ENCODE measurements around the gene PIEZO2.

PIEZO2 gene

DNA sequence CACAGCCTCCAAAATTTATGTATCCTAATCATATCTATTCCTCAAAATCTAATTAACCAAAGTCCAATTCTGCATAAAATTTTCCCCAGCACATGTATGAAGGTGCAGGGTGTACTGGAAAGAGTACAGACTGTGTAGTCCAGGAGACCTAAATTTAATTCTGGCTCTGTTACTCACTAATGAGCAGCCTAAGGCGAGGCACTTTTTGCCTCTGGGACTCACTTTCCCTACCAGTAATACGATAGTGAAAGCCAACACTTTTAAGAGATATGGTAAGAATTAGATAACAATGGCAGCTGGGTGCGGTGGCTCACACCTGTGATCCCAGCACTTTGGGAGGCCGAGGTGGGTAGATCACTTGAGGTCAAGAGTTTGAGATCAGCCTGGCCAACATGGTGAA lies 177.7 kb downstream of the PIEZO2 start:
- H3K4me3 ChIP-seq (ENCODE audit: control insufficient read depth in 1 of 7, extremely low read depth in 1 of 7, insufficient read depth in 4 of 7, low read depth in 2 of 7, low read length in 6 of 7): no peak overlapping the region
- no peaks in the 10 kb centered on the region for H3K9me3 ChIP-seq (ENCODE audit: control extremely low read depth in 1 of 5, control insufficient read depth in 4 of 5, insufficient read depth in 2 of 5, low read depth in 1 of 5, low read length in 4 of 5)
- POLR2A ChIA-PET: no interaction called here
- peaks cover 0 to 8% (median 0%) of the 10 kb centered on the region in 4 experiments for H3K4me1 ChIP-seq (ENCODE audit: control extremely low read depth in 1 of 4, control insufficient read depth in 4 of 4, insufficient read depth in 4 of 4, low read length in 3 of 4)
- no peak for DNase-seq
- no peak overlapping the region for H3K27ac ChIP-seq (ENCODE audit: insufficient read depth in 1 of 2, low read depth in 1 of 2, low read length in 2 of 2, poor library complexity in 1 of 2, severe bottlenecking in 2 of 2)
- no peaks in the 10 kb centered on the region for H3K27me3 ChIP-seq (replicated peaks in 2 of 5; ENCODE audit: control insufficient read depth in 4 of 5, insufficient read depth in 5 of 5, low read length in 4 of 5)
- WGBS (ENCODE audit: insufficient coverage): 100% methylated on average over 2 of the region's 4 CpGs
- H3K36me3 ChIP-seq (ENCODE audit: control insufficient read depth in 4 of 4, insufficient read depth in 4 of 4, low read length in 3 of 4): no peaks in the 10 kb centered on the region
- CTCF ChIA-PET: no interaction called here

DNA sequence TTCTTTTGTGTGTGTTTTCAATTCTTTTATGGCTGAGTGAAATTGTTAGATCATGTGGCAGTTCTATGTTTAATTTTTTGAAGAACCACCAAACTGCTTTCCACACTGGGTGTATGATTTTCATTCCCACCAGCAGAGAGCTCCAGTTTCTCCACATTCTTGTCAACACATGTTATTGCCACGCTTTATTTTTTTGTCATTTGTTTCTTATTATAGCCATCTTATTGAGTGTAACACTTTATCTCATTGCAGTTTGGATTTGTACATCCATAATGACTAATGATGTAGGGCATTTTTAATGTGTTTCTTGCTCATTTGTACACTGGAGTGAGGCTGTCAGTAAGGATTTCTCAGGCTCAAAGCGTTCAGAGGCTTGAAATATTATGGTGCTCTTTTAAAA lies 184.2 kb downstream of the PIEZO2 start:
- H3K9me3 ChIP-seq (ENCODE audit: control extremely low read depth in 1 of 5, control insufficient read depth in 4 of 5, insufficient read depth in 2 of 5, low read depth in 1 of 5, low read length in 4 of 5): no peaks in the 10 kb centered on the region
- H3K27ac ChIP-seq (ENCODE audit: insufficient read depth in 1 of 2, low read depth in 1 of 2, low read length in 2 of 2, poor library complexity in 1 of 2, severe bottlenecking in 2 of 2): no peak overlapping the region
- 100% methylated on average over 1 of the region's 2 CpGs for WGBS (ENCODE audit: insufficient coverage)
- peaks cover 0 to under 1% (median 0%) of the 10 kb centered on the region in 4 experiments for H3K4me1 ChIP-seq (ENCODE audit: control extremely low read depth in 1 of 4, control insufficient read depth in 4 of 4, insufficient read depth in 4 of 4, low read length in 3 of 4)
- no peak overlapping the region for H3K4me3 ChIP-seq (ENCODE audit: control insufficient read depth in 1 of 7, extremely low read depth in 1 of 7, insufficient read depth in 4 of 7, low read depth in 2 of 7, low read length in 6 of 7)
- ChIA-PET POLR2A (no interaction called here), CTCF (no interaction called here)
- no peaks in the 10 kb centered on the region for H3K36me3 ChIP-seq (ENCODE audit: control insufficient read depth in 4 of 4, insufficient read depth in 4 of 4, low read length in 3 of 4)
- DNase-seq: no peak
- H3K27me3 ChIP-seq (replicated peaks in 2 of 5; ENCODE audit: control insufficient read depth in 4 of 5, insufficient read depth in 5 of 5, low read length in 4 of 5): no peaks in the 10 kb centered on the region

DNA sequence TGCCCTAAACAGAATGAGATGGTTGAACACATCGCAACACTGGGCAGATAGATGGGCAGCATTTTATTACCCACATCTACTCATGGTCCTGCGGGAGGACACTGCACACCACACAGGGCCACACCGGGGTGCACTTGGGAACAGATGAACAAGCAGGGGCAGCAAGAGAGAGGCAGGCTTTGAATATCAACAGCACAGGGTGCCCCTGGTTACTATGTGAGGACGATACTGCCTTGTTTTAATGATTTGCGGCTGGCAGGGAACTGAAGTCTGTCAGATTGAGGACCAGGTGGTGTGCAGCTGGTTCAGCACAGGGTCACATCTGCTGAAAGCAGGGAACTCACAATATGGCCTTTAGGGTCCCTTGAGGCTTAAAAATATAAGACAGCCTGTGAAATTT lies 195.7 kb downstream of the PIEZO2 start:
- Histone ChIP-seq H3K9me3 (ENCODE audit: control extremely low read depth in 1 of 5, control insufficient read depth in 4 of 5, insufficient read depth in 2 of 5, low read depth in 1 of 5, low read length in 4 of 5) (no peaks in the 10 kb centered on the region), H3K27ac (ENCODE audit: insufficient read depth in 1 of 2, low read depth in 1 of 2, low read length in 2 of 2, poor library complexity in 1 of 2, severe bottlenecking in 2 of 2) (no peak overlapping the region), H3K27me3 (replicated peaks in 2 of 5; ENCODE audit: control insufficient read depth in 4 of 5, insufficient read depth in 5 of 5, low read length in 4 of 5) (no peaks in the 10 kb centered on the region), H3K36me3 (ENCODE audit: control insufficient read depth in 4 of 4, insufficient read depth in 4 of 4, low read length in 3 of 4) (no peaks in the 10 kb centered on the region), H3K4me3 (ENCODE audit: control insufficient read depth in 1 of 7, extremely low read depth in 1 of 7, insufficient read depth in 4 of 7, low read depth in 2 of 7, low read length in 6 of 7) (no peak overlapping the region), H3K4me1 (ENCODE audit: control extremely low read depth in 1 of 4, control insufficient read depth in 4 of 4, insufficient read depth in 4 of 4, low read length in 3 of 4) (no peaks in the 10 kb centered on the region)
- ChIA-PET POLR2A (no interaction called here), CTCF (interaction anchor here (0.6 kb wide), 1 partner anchor 11 kb away, joined by 3 read pairs; no protein-coding TSS in a partner anchor)
- 95% methylated on average over 4 of the region's 5 CpGs for WGBS (ENCODE audit: insufficient coverage)
- no peak for DNase-seq

DNA sequence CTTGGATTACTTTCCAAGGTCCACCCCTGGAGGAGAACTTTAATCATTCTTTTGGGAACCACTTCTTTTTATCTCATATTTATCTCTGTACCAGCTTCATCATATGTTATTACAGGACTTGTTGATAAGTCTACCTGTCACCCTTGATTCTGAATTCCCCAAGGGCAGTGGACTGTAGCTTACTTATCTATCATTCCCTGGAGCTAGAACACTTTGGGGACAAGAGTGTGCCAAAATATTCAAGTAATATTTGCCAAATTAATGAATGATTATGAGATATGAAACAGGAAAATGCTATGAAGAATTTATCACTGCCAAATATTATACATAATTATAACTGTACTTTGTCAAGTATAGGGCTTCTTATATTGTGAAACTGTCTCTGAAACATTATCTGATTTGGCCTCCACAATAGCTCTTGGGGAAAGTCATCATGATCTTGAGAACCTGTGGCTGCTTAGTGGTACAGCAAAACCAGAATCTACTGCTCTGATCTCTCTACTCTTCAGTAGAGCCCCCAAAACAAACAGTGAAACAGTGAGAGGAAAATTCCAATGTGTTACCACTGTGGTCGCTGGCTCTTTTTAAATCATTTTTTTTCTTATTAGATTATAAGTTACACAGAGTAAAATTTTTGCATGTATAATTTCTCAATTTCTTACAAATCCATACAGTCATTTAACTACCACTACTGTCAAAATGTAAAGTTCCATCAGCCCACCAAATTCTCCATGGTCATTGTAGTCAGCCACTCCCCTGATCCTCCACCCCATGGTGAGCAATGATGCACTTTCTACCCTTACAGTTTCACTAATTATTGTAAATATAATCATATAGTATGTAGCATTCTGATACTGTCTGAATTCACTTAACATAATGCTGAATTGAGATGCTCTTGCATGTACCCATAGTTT lies 197.5 kb downstream of the PIEZO2 start:
- H3K36me3 ChIP-seq (ENCODE audit: control insufficient read depth in 4 of 4, insufficient read depth in 4 of 4, low read length in 3 of 4): no peaks in the 10 kb centered on the region
- ChIA-PET POLR2A (no interaction called here), CTCF (no interaction called here)
- H3K9me3 ChIP-seq (ENCODE audit: control extremely low read depth in 1 of 5, control insufficient read depth in 4 of 5, insufficient read depth in 2 of 5, low read depth in 1 of 5, low read length in 4 of 5): peaks cover 0 to 5% (median 4%) of the 10 kb centered on the region in 5 experiments
- no peaks in the 10 kb centered on the region for H3K4me1 ChIP-seq (ENCODE audit: control extremely low read depth in 1 of 4, control insufficient read depth in 4 of 4, insufficient read depth in 4 of 4, low read length in 3 of 4)
- no peak overlapping the region for H3K27ac ChIP-seq (ENCODE audit: insufficient read depth in 1 of 2, low read depth in 1 of 2, low read length in 2 of 2, poor library complexity in 1 of 2, severe bottlenecking in 2 of 2)
- no peak overlapping the region for H3K4me3 ChIP-seq (ENCODE audit: control insufficient read depth in 1 of 7, extremely low read depth in 1 of 7, insufficient read depth in 4 of 7, low read depth in 2 of 7, low read length in 6 of 7)
- no peak for DNase-seq
- no CpG with 5 or more reads among the region's 1 CpG for WGBS (ENCODE audit: insufficient coverage)
- no peaks in the 10 kb centered on the region for H3K27me3 ChIP-seq (replicated peaks in 2 of 5; ENCODE audit: control insufficient read depth in 4 of 5, insufficient read depth in 5 of 5, low read length in 4 of 5)

DNA sequence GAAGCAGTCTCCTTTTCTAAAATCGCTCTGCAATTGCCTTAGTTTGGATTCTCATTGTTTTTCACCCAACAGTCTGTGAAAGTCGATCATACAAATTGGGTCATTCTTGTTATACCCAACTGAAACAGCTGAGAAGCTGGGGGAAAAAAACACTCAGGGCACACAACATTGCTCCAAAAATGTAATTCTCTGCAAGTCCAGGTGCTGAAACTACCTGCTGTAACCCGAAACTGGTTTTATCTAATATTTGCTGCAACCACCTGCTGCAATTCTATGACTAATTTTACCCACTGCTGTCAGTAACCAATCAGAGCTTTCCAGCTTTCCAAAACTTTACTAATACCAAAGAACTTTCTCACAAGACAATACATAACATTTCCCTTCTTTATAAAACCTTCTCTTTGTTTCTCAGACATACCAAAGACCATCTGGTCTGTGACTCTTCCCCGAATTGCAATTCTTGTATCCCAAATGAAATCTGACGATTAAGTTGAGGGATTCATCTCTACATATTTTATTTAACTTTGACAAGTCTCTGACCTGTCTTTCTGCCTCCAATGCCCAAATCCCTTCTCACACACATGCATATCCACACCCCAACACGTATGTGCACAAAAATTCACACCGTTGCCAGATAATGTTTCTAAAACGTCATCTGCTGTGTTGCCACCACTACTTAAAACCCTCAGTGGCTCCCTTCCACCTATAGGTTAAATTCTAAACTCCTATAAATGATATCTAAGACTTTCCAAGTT lies 198.3 kb downstream of the PIEZO2 start:
- Histone ChIP-seq H3K4me1 (ENCODE audit: control extremely low read depth in 1 of 4, control insufficient read depth in 4 of 4, insufficient read depth in 4 of 4, low read length in 3 of 4) (no peaks in the 10 kb centered on the region), H3K9me3 (ENCODE audit: control extremely low read depth in 1 of 5, control insufficient read depth in 4 of 5, insufficient read depth in 2 of 5, low read depth in 1 of 5, low read length in 4 of 5) (peaks cover 5 to 11% (median 7%) of the 10 kb centered on the region in 5 experiments), H3K36me3 (ENCODE audit: control insufficient read depth in 4 of 4, insufficient read depth in 4 of 4, low read length in 3 of 4) (no peaks in the 10 kb centered on the region), H3K27ac (ENCODE audit: insufficient read depth in 1 of 2, low read depth in 1 of 2, low read length in 2 of 2, poor library complexity in 1 of 2, severe bottlenecking in 2 of 2) (no peak overlapping the region), H3K27me3 (replicated peaks in 2 of 5; ENCODE audit: control insufficient read depth in 4 of 5, insufficient read depth in 5 of 5, low read length in 4 of 5) (no peaks in the 10 kb centered on the region), H3K4me3 (ENCODE audit: control insufficient read depth in 1 of 7, extremely low read depth in 1 of 7, insufficient read depth in 4 of 7, low read depth in 2 of 7, low read length in 6 of 7) (no peak overlapping the region)
- ChIA-PET CTCF (no interaction called here), POLR2A (no interaction called here)
- DNase-seq: no peak
- 95% methylated on average over 8 of the region's 8 CpGs for WGBS (ENCODE audit: insufficient coverage)

DNA sequence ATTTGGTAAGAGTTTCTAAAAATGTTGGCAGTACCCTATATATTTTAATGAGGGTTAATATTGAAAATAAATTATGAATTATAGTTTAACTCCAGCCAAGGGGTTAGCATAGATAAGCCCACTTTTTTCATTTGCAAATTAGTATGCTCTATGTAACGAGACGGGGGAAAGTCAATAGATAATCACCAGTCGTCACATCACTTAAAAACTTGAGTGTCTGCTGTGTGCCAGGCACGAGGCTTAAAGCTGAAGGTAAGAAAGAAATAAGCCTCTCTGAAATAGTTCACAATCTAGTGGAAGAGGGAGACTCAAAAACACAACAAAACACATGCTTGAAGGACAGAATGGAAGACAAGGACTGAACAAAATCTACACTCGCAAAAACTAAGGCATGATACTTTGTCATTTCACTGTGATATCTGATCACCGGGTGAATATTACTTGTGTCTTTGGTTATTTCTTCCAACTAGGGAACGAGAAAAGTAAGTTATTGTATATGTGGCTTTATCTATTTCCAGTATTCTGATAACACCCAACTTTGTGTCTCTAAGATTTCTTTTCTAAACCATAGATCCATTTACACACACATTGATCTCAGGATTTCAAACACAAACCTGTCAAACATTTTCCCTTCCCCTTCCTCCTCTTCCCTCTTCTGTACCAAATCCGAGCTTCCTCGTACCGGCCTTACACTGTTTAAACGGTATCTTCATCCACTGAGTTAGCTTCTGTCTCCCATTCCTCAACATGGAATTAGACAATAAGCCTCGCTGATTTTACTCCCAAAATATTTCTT lies 199.1 kb downstream of the PIEZO2 start:
- Histone ChIP-seq H3K27ac (ENCODE audit: insufficient read depth in 1 of 2, low read depth in 1 of 2, low read length in 2 of 2, poor library complexity in 1 of 2, severe bottlenecking in 2 of 2) (no peak overlapping the region), H3K4me3 (ENCODE audit: control insufficient read depth in 1 of 7, extremely low read depth in 1 of 7, insufficient read depth in 4 of 7, low read depth in 2 of 7, low read length in 6 of 7) (no peak overlapping the region), H3K36me3 (ENCODE audit: control insufficient read depth in 4 of 4, insufficient read depth in 4 of 4, low read length in 3 of 4) (no peaks in the 10 kb centered on the region), H3K4me1 (ENCODE audit: control extremely low read depth in 1 of 4, control insufficient read depth in 4 of 4, insufficient read depth in 4 of 4, low read length in 3 of 4) (no peaks in the 10 kb centered on the region), H3K27me3 (replicated peaks in 2 of 5; ENCODE audit: control insufficient read depth in 4 of 5, insufficient read depth in 5 of 5, low read length in 4 of 5) (no peaks in the 10 kb centered on the region), H3K9me3 (ENCODE audit: control extremely low read depth in 1 of 5, control insufficient read depth in 4 of 5, insufficient read depth in 2 of 5, low read depth in 1 of 5, low read length in 4 of 5) (peaks cover 5 to 18% (median 12%) of the 10 kb centered on the region in 5 experiments)
- DNase-seq: no peak
- WGBS (ENCODE audit: insufficient coverage): 92% methylated on average over 9 of the region's 12 CpGs
- POLR2A ChIA-PET: no interaction called here
- CTCF ChIA-PET: no interaction called here
